NT2/D1 (cell line): Measurements from ENCODE around the gene NMBR.
"Not testable (repeated sequence)": the region's sequence is repeated elsewhere in the genome, so short reads cannot be mapped to it uniquely, and the experiment has no call there.

Source experiments
- DNase-seq: peaks from one replicate; pipeline ENCODE4 v3.0.0-alpha.2; 2011; ENCODE audit warnings: low read depth, low spot score
- H3K27me3 ChIP-seq: 2 replicates; pipeline ENCODE4 v1.6.0; 2011; ENCODE audit warnings: mild to moderate bottlenecking; ENCODE audit not compliant: insufficient read length, insufficient read depth
- H3K36me3 ChIP-seq: 2 replicates; pipeline ENCODE4 v1.6.1; 2011; ENCODE audit warnings: mild to moderate bottlenecking, low read length, mixed read lengths; ENCODE audit not compliant: insufficient read depth, insufficient read length
- H3K4me1 ChIP-seq: 2 replicates; pipeline ENCODE4 v1.5.1; 2011; ENCODE audit not compliant: insufficient read depth, insufficient read length
- H3K4me3 ChIP-seq: 2 replicates; pipeline ENCODE4 v1.5.1; 2011; ENCODE audit warnings: low read depth; ENCODE audit not compliant: insufficient read length
- H3K9ac ChIP-seq: 2 replicates; pipeline ENCODE4 v1.6.0; 2011; ENCODE audit warnings: low read depth; ENCODE audit not compliant: insufficient read length
- H3K9me3 ChIP-seq: 2 replicates; pipeline ENCODE4 v1.5.1; 2011; ENCODE audit warnings: mild to moderate bottlenecking, low read length; ENCODE audit not compliant: insufficient read depth
- SUZ12 ChIP-seq: IDR thresholded peaks from 2 replicates; pipeline ENCODE4 v1.6.1; 2011; ENCODE audit not compliant: insufficient read length, insufficient read depth; ENCODE audit errors: extremely low read depth
- YY1 ChIP-seq: IDR thresholded peaks from 2 replicates; pipeline ENCODE4 v1.6.1; 2011; ENCODE audit not compliant: insufficient read length, insufficient read depth
- ZNF274 ChIP-seq: IDR thresholded peaks from 2 replicates; pipeline ENCODE4 v1.6.1; 2011; ENCODE audit warnings: mild to moderate bottlenecking, low read depth, low read length

Gene NMBR

DNA sequence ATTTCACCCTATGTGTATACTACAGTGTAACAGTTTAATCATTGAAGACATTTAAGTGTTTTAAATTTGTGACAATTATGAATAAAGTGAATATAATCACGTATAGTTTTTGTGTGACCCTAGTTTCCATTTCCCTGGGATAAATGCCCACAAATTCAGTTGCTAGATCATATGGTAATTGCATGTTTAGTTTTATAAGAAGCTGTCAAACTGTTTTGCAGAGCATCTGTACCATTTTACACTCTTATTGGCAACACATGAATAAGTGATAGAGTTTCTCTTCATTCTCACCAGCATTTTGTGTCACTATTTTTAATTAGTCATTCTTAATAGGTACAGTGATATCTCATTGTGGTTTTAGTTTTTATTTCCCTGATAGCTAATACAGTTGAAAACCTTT, 7.4 kb upstream of the NMBR start:
- TF ChIP-seq ZNF274 (no peak), SUZ12 (no peak), YY1 (no peak)
- Histone ChIP-seq H3K9me3 (no peaks in the 10 kb centered on the region), H3K36me3 (peaks cover 8% of the 10 kb centered on the region), H3K4me3 (no peak overlapping the region), H3K27me3 (no peaks in the 10 kb centered on the region), H3K4me1 (no peaks in the 10 kb centered on the region), H3K9ac (no peak overlapping the region)
- no peak for DNase-seq

DNA sequence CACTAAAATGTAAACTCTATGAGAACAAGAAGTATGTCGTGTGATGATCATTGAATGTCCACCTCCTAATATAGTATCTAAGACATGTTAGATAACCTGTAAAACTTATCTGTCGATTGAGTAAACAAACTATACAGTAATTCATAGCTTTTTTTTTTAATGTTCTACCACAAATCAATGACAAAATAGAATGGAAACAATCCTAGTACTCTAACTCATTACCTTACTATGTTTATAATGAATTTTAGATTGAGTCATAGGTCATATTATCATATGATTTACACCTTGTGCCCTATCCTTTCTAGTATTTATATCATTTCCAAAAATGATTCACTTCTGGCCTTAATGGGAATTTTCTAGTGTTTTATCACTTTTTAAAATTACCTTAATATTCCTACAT, 6.3 kb upstream of the NMBR start:
- Histone ChIP-seq H3K9me3 (no peaks in the 10 kb centered on the region), H3K27me3 (no peaks in the 10 kb centered on the region), H3K4me3 (no peak overlapping the region), H3K9ac (no peak overlapping the region), H3K36me3 (peaks cover 11% of the 10 kb centered on the region), H3K4me1 (no peaks in the 10 kb centered on the region)
- TF ChIP-seq SUZ12 (no peak), ZNF274 (no peak), YY1 (no peak)
- no peak for DNase-seq

DNA sequence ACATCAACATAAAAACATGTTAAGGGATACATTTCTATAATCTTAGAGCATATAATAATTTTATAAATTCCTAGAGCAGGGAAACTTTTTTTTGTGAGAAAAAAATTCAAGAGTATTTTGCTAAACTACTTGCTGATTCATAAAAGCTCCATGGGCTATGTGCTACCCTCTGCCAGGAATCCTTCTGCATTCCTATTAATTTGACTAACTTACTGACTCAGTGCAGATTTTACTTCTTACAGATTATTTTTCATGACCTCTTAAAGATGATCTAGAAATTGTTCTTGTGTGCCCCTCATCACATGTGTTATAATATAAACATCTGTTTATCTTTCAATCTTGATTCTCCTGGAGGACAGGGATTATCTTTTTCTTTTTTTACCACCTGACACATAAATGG, 5.8 kb upstream of the NMBR start:
- Histone ChIP-seq H3K9me3 (no peaks in the 10 kb centered on the region), H3K9ac (no peak overlapping the region), H3K4me1 (no peaks in the 10 kb centered on the region), H3K36me3 (peaks cover 11% of the 10 kb centered on the region), H3K27me3 (no peaks in the 10 kb centered on the region), H3K4me3 (no peak overlapping the region)
- DNase-seq, result no peak
- TF ChIP-seq YY1 (no peak), SUZ12 (no peak), ZNF274 (no peak)

DNA sequence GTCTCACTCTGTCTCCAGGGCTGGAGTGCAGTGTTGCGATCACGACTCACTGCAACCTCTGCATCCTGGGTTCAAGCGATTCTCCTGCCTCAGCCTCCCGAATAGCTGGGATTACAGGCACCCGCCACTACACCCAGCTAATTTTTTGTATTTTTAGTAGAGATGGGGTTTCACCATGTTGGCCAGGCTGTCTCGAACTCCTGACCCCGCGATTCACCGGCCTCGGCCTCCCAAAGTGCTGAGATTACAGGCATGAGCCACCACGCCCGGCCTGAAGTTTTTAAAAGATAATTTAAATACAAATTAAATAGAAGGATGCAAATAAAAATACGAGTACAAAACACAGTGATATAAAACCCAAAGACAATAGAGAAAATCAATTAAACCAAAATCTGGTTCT, 5.4 kb downstream of the NMBR start:
- not testable (repeated sequence) for H3K4me3 ChIP-seq, DNase-seq, H3K9me3 ChIP-seq, H3K36me3 ChIP-seq, H3K4me1 ChIP-seq, H3K9ac ChIP-seq, H3K27me3 ChIP-seq

DNA sequence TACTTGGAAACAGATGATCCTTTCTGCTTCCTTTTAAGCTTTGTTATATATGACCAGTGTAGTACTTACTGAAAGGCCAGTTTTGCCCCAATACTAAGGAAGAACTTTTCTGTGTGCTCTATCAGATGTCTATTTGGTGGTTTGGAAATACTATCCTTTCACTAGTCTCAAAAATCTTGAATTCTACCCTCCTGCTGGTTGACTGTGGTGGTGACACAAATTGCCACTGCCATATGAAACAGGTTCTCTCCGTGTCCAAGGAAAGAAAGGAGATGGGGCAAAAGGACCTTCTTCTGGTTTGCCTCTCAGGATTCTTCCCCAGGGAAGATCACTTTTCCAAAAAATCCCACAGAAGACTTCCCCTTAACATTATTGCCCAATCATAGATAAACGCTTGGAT, 8.0 kb downstream of the NMBR start:
- Histone ChIP-seq H3K36me3 (no peaks in the 10 kb centered on the region), H3K9me3 (no peaks in the 10 kb centered on the region), H3K4me1 (no peaks in the 10 kb centered on the region), H3K9ac (no peak overlapping the region), H3K4me3 (no peak overlapping the region), H3K27me3 (no peaks in the 10 kb centered on the region)
- DNase-seq, result no peak
- no peak for TF ChIP-seq SUZ12
- no peak for TF ChIP-seq YY1
- no peak for TF ChIP-seq ZNF274

DNA sequence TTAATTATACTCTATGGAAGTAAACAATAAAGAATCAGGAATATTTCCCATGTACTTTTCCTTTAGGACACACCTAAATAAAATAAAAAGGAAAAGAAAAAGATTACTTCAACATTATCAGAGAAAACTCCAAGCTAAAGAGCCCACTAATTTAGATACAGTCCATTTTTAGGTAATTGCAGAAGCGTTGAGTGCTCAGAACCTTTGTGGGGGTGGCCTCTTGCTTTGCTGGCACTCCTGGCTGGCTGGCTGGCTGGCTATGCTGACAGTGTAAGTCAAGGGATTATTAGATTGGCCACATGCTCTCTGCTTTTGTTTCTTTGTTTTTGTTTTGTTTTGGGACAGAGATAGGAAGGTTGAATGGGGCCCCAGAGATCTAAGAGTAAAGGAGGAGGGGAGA, 14.3 kb downstream of the NMBR start, which contains the start of gene GJE1:
Gene GJE1, plus strand, starts transcription at position 301 of the 400 bp plus-strand sequence. CDS start 234 bp downstream, outside the sequence.
- Histone ChIP-seq H3K36me3 (no peaks in the 10 kb centered on the region), H3K4me3 (no peak within 1 kb of the TSS), H3K9ac (no peak within 1 kb of the TSS), H3K27me3 (no peaks in the 10 kb centered on the region), H3K9me3 (peaks cover 7% of the 10 kb centered on the region; the same call in 1 of the 2 replicates), H3K4me1 (no peaks in the 10 kb centered on the region)
- DNase-seq, result no peak
- no peak for TF ChIP-seq ZNF274
- no peak for TF ChIP-seq SUZ12
- no peak for TF ChIP-seq YY1

DNA sequence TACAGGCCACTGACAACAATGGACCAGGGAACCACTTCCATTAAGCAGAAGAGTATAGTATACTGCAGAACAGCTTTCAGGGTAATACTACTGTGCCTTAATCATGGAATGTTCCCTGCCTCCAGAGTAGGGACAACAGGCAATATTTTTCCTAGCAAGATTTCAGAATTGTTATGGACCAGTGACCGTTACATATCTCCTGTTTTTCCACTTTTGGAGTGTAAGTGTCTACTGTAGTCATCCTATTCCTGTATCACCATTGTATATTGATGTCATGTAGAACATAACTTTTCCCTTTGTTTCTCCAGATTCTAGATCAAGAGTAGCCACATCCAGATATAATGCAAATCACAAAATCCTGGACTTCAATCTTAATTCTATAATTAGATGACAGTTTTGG, 16.1 kb downstream of the NMBR start:
- no peaks in the 10 kb centered on the region for H3K4me1 ChIP-seq
- H3K36me3 ChIP-seq, result no peaks in the 10 kb centered on the region
- H3K4me3 ChIP-seq, result no peak overlapping the region
- no peaks in the 10 kb centered on the region for H3K27me3 ChIP-seq
- H3K9ac ChIP-seq, result no peak overlapping the region
- TF ChIP-seq SUZ12, result no peak
- TF ChIP-seq YY1, result no peak
- TF ChIP-seq ZNF274, result no peak
- DNase-seq, result no peak
- H3K9me3 ChIP-seq, result peaks cover 7% of the 10 kb centered on the region; the same call in 1 of the 2 replicates

DNA sequence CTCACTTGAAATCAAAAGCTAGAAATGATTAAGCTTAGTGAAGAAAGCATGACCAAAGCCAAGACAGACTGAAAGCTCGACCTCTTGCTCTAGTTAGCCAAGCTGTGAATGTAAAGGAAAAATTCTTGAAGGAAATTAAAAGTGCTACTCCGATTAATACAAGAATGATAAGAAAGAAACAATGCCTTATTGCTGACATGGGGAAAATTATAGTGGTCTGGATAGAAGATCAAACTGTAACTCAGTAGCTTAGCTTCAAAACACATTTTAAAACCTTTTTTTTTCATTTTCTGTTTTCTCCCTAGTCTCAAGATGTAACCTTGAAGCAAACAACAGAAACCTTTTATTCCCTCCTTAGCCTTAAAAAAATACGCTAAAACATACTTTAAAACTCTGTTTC, 25.6 kb downstream of the NMBR start:
- Histone ChIP-seq H3K9me3 (no peaks in the 10 kb centered on the region), H3K36me3 (no peaks in the 10 kb centered on the region), H3K4me1 (no peaks in the 10 kb centered on the region), H3K27me3 (no peaks in the 10 kb centered on the region), H3K4me3 (no peak overlapping the region), H3K9ac (no peak overlapping the region)
- no peak for TF ChIP-seq SUZ12
- TF ChIP-seq ZNF274, result no peak
- TF ChIP-seq YY1, result no peak
- DNase-seq, result no peak
